Fibroblast of skin of left biceps (primary cell): ENCODE results near the gene CELSR3.

Source experiments
- DNase-seq, 2 experiments: peaks; one replicate each; pipeline ENCODE4 v3.0.0-alpha.2; 2013; ENCODE audit warnings: low read depth in 2 of 2

CELSR3 gene

GRCh38 chr3:48687220-48687678 lies 24.6 kb upstream of the CELSR3 start:
- DNase-seq: no peak

GRCh38 chr3:48686538-48687219 lies 24.0 kb upstream of the CELSR3 start:
- no peak for DNase-seq

GRCh38 chr3:48685603-48686511 lies 23.2 kb upstream of the CELSR3 start, which contains the start of gene NCKIPSD:
TSS of gene NCKIPSD (minus strand) at chr3:48685915. CDS start at chr3:48685807, 108 bp downstream.
- peak; percentile 46 to 53 for DNase-seq

- no peak for DNase-seq
Observed at GRCh38 chr3:48685293-48685602, 22.6 kb upstream of the CELSR3 start.

- DNase-seq: no peak
Observed at GRCh38 chr3:48684480-48685143, 21.9 kb upstream of the CELSR3 start.

GRCh38 chr3:48684054-48684349 lies 21.3 kb upstream of the CELSR3 start:
- DNase-seq: no peak

- DNase-seq: no peak
Observed at GRCh38 chr3:48682786-48683185, 20.1 kb upstream of the CELSR3 start.

- no peak for DNase-seq
Observed at GRCh38 chr3:48681974-48682610, 19.4 kb upstream of the CELSR3 start.

- DNase-seq: no peak
Observed at GRCh38 chr3:48681541-48681880, 18.8 kb upstream of the CELSR3 start.

- DNase-seq: no peak
Observed at GRCh38 chr3:48680811-48681540, 18.3 kb upstream of the CELSR3 start.

GRCh38 chr3:48679411-48680391 lies 17.0 kb upstream of the CELSR3 start:
- no peak for DNase-seq

GRCh38 chr3:48678566-48679380 lies 16.1 kb upstream of the CELSR3 start:
- no peak for DNase-seq

- no peak for DNase-seq
Observed at GRCh38 chr3:48678056-48678455, 15.4 kb upstream of the CELSR3 start.

- DNase-seq: no peak
Observed at GRCh38 chr3:48674505-48674904, 11.8 kb upstream of the CELSR3 start.

GRCh38 chr3:48672522-48672921 lies 9.8 kb upstream of the CELSR3 start:
- no peak for DNase-seq

GRCh38 chr3:48664929-48665328 lies 2.2 kb upstream of the CELSR3 start:
- no peak for DNase-seq

- no peak for DNase-seq
Observed at GRCh38 chr3:48664313-48664644, 1.6 kb upstream of the CELSR3 start.

GRCh38 chr3:48663489-48664312 lies 1.0 kb upstream of the CELSR3 start:
- DNase-seq: peak; percentile 79
